ENCODE results near the gene IFITM10.

Gene IFITM10

GRCh38 chr11:1777737-1778136 lies 27.3 kb upstream of the IFITM10 start:
- Histone ChIP-seq H3K9me3 (ENCODE audit: control insufficient read depth in 1 of 2, low read length in 2 of 2) (no peaks in the 10 kb centered on the region), H3K27me3 (ENCODE audit: control insufficient read depth in 1 of 2, insufficient read depth in 2 of 2, low read length in 2 of 2) (peaks cover 0 to 4% of the 10 kb centered on the region in 2 donors), H3K27ac (ENCODE audit: low read depth, low read length) (no peak overlapping the region), H3K36me3 (ENCODE audit: control insufficient read depth in 1 of 2, insufficient read depth in 2 of 2, low read length in 2 of 2) (no peaks in the 10 kb centered on the region), H3K9ac (ENCODE audit: low read depth in 1 of 2, low read length in 2 of 2) (no peak overlapping the region), H3K4me3 (ENCODE audit: low read depth in 1 of 2, low read length in 2 of 2) (no peak overlapping the region), H3K4me1 (ENCODE audit: control insufficient read depth in 1 of 2, insufficient read depth in 2 of 2, low read length in 2 of 2) (peaks cover 10 to 11% of the 10 kb centered on the region in 2 donors)

GRCh38 chr11:1776944-1777715 lies 26.7 kb upstream of the IFITM10 start:
- no peak overlapping the region for H3K27ac ChIP-seq (ENCODE audit: low read depth, low read length)
- H3K4me1 ChIP-seq (ENCODE audit: control insufficient read depth in 1 of 2, insufficient read depth in 2 of 2, low read length in 2 of 2), result peaks cover 12 to 16% of the 10 kb centered on the region in 2 donors
- H3K9ac ChIP-seq (ENCODE audit: low read depth in 1 of 2, low read length in 2 of 2), result no peak overlapping the region
- no peak overlapping the region for H3K4me3 ChIP-seq (ENCODE audit: low read depth in 1 of 2, low read length in 2 of 2)
- peaks cover 0 to 4% of the 10 kb centered on the region in 2 donors for H3K27me3 ChIP-seq (ENCODE audit: control insufficient read depth in 1 of 2, insufficient read depth in 2 of 2, low read length in 2 of 2)
- no peaks in the 10 kb centered on the region for H3K36me3 ChIP-seq (ENCODE audit: control insufficient read depth in 1 of 2, insufficient read depth in 2 of 2, low read length in 2 of 2)
- no peaks in the 10 kb centered on the region for H3K9me3 ChIP-seq (ENCODE audit: control insufficient read depth in 1 of 2, low read length in 2 of 2)

- Histone ChIP-seq H3K4me1 (ENCODE audit: control insufficient read depth in 1 of 2, insufficient read depth in 2 of 2, low read length in 2 of 2) (peaks cover 15% of the 10 kb centered on the region in 2 donors), H3K27me3 (ENCODE audit: control insufficient read depth in 1 of 2, insufficient read depth in 2 of 2, low read length in 2 of 2) (peaks cover 0 to 4% of the 10 kb centered on the region in 2 donors), H3K36me3 (ENCODE audit: control insufficient read depth in 1 of 2, insufficient read depth in 2 of 2, low read length in 2 of 2) (no peaks in the 10 kb centered on the region), H3K9me3 (ENCODE audit: control insufficient read depth in 1 of 2, low read length in 2 of 2) (no peaks in the 10 kb centered on the region), H3K27ac (ENCODE audit: low read depth, low read length) (no peak overlapping the region), H3K9ac (ENCODE audit: low read depth in 1 of 2, low read length in 2 of 2) (no peak overlapping the region), H3K4me3 (ENCODE audit: low read depth in 1 of 2, low read length in 2 of 2) (no peak overlapping the region)
Measured at GRCh38 chr11:1776331-1776851, 26.0 kb upstream of the IFITM10 start.

- H3K9ac ChIP-seq (ENCODE audit: low read depth in 1 of 2, low read length in 2 of 2), result no peak overlapping the region
- H3K9me3 ChIP-seq (ENCODE audit: control insufficient read depth in 1 of 2, low read length in 2 of 2), result no peaks in the 10 kb centered on the region
- peaks cover 17% of the 10 kb centered on the region in 2 donors for H3K4me1 ChIP-seq (ENCODE audit: control insufficient read depth in 1 of 2, insufficient read depth in 2 of 2, low read length in 2 of 2)
- H3K36me3 ChIP-seq (ENCODE audit: control insufficient read depth in 1 of 2, insufficient read depth in 2 of 2, low read length in 2 of 2), result no peaks in the 10 kb centered on the region
- H3K27ac ChIP-seq (ENCODE audit: low read depth, low read length), result no peak overlapping the region
- H3K27me3 ChIP-seq (ENCODE audit: control insufficient read depth in 1 of 2, insufficient read depth in 2 of 2, low read length in 2 of 2), result peaks cover 0 to 3% of the 10 kb centered on the region in 2 donors
- no peak overlapping the region for H3K4me3 ChIP-seq (ENCODE audit: low read depth in 1 of 2, low read length in 2 of 2)
Measured at GRCh38 chr11:1774886-1775285, 24.5 kb upstream of the IFITM10 start.

GRCh38 chr11:1773994-1774550 lies 23.7 kb upstream of the IFITM10 start:
- H3K9ac ChIP-seq (ENCODE audit: low read depth in 1 of 2, low read length in 2 of 2), result no peak overlapping the region
- no peaks in the 10 kb centered on the region for H3K36me3 ChIP-seq (ENCODE audit: control insufficient read depth in 1 of 2, insufficient read depth in 2 of 2, low read length in 2 of 2)
- H3K27me3 ChIP-seq (ENCODE audit: control insufficient read depth in 1 of 2, insufficient read depth in 2 of 2, low read length in 2 of 2), result peaks cover 0 to 3% of the 10 kb centered on the region in 2 donors
- H3K4me1 ChIP-seq (ENCODE audit: control insufficient read depth in 1 of 2, insufficient read depth in 2 of 2, low read length in 2 of 2), result peaks cover 19 to 21% of the 10 kb centered on the region in 2 donors
- no peak overlapping the region for H3K27ac ChIP-seq (ENCODE audit: low read depth, low read length)
- H3K4me3 ChIP-seq (ENCODE audit: low read depth in 1 of 2, low read length in 2 of 2), result no peak overlapping the region
- H3K9me3 ChIP-seq (ENCODE audit: control insufficient read depth in 1 of 2, low read length in 2 of 2), result no peaks in the 10 kb centered on the region

GRCh38 chr11:1773131-1773993 lies 23.0 kb upstream of the IFITM10 start:
- no peak overlapping the region for H3K4me3 ChIP-seq (ENCODE audit: low read depth in 1 of 2, low read length in 2 of 2)
- H3K4me1 ChIP-seq (ENCODE audit: control insufficient read depth in 1 of 2, insufficient read depth in 2 of 2, low read length in 2 of 2), result peaks cover 23 to 25% of the 10 kb centered on the region in 2 donors

GRCh38 chr11:1772270-1773130 lies 22.1 kb upstream of the IFITM10 start:
- H3K27me3 ChIP-seq (ENCODE audit: control insufficient read depth in 1 of 2, insufficient read depth in 2 of 2, low read length in 2 of 2), result peaks cover 0 to 3% of the 10 kb centered on the region in 2 donors
- no peak overlapping the region for H3K9ac ChIP-seq (ENCODE audit: low read depth in 1 of 2, low read length in 2 of 2)
- H3K4me3 ChIP-seq (ENCODE audit: low read depth in 1 of 2, low read length in 2 of 2), result peak overlapping the region; percentile 19 to 53
- H3K4me1 ChIP-seq (ENCODE audit: control insufficient read depth in 1 of 2, insufficient read depth in 2 of 2, low read length in 2 of 2), result peaks cover 23 to 25% of the 10 kb centered on the region in 2 donors
- no peaks in the 10 kb centered on the region for H3K36me3 ChIP-seq (ENCODE audit: control insufficient read depth in 1 of 2, insufficient read depth in 2 of 2, low read length in 2 of 2)
- H3K9me3 ChIP-seq (ENCODE audit: control insufficient read depth in 1 of 2, low read length in 2 of 2), result no peaks in the 10 kb centered on the region
- no peak overlapping the region for H3K27ac ChIP-seq (ENCODE audit: low read depth, low read length)

More at GRCh38 chr11:1773131-1773993, 23.0 kb upstream of the IFITM10 start:
- Histone ChIP-seq H3K27ac (ENCODE audit: low read depth, low read length) (no peak overlapping the region), H3K9me3 (ENCODE audit: control insufficient read depth in 1 of 2, low read length in 2 of 2) (no peaks in the 10 kb centered on the region), H3K36me3 (ENCODE audit: control insufficient read depth in 1 of 2, insufficient read depth in 2 of 2, low read length in 2 of 2) (no peaks in the 10 kb centered on the region), H3K9ac (ENCODE audit: low read depth in 1 of 2, low read length in 2 of 2) (no peak overlapping the region), H3K27me3 (ENCODE audit: control insufficient read depth in 1 of 2, insufficient read depth in 2 of 2, low read length in 2 of 2) (peaks cover 0 to 3% of the 10 kb centered on the region in 2 donors)

GRCh38 chr11:1771700-1772099 lies 21.3 kb upstream of the IFITM10 start:
- peaks cover 23 to 25% of the 10 kb centered on the region in 2 donors for H3K4me1 ChIP-seq (ENCODE audit: control insufficient read depth in 1 of 2, insufficient read depth in 2 of 2, low read length in 2 of 2)
- H3K36me3 ChIP-seq (ENCODE audit: control insufficient read depth in 1 of 2, insufficient read depth in 2 of 2, low read length in 2 of 2), result no peaks in the 10 kb centered on the region
- H3K9ac ChIP-seq (ENCODE audit: low read depth in 1 of 2, low read length in 2 of 2), result no peak overlapping the region
- no peak overlapping the region for H3K4me3 ChIP-seq (ENCODE audit: low read depth in 1 of 2, low read length in 2 of 2)
- no peak overlapping the region for H3K27ac ChIP-seq (ENCODE audit: low read depth, low read length)
- H3K9me3 ChIP-seq (ENCODE audit: control insufficient read depth in 1 of 2, low read length in 2 of 2), result no peaks in the 10 kb centered on the region
- H3K27me3 ChIP-seq (ENCODE audit: control insufficient read depth in 1 of 2, insufficient read depth in 2 of 2, low read length in 2 of 2), result peaks cover 0 to 3% of the 10 kb centered on the region in 2 donors

- peaks cover 23 to 25% of the 10 kb centered on the region in 2 donors for H3K4me1 ChIP-seq (ENCODE audit: control insufficient read depth in 1 of 2, insufficient read depth in 2 of 2, low read length in 2 of 2)
- no peak overlapping the region for H3K27ac ChIP-seq (ENCODE audit: low read depth, low read length)
- no peaks in the 10 kb centered on the region for H3K36me3 ChIP-seq (ENCODE audit: control insufficient read depth in 1 of 2, insufficient read depth in 2 of 2, low read length in 2 of 2)
- H3K9ac ChIP-seq (ENCODE audit: low read depth in 1 of 2, low read length in 2 of 2), result no peak overlapping the region
- peaks cover 0 to 3% of the 10 kb centered on the region in 2 donors for H3K27me3 ChIP-seq (ENCODE audit: control insufficient read depth in 1 of 2, insufficient read depth in 2 of 2, low read length in 2 of 2)
- no peak overlapping the region for H3K4me3 ChIP-seq (ENCODE audit: low read depth in 1 of 2, low read length in 2 of 2)
- H3K9me3 ChIP-seq (ENCODE audit: control insufficient read depth in 1 of 2, low read length in 2 of 2), result no peaks in the 10 kb centered on the region
Measured at GRCh38 chr11:1771273-1771672, 20.9 kb upstream of the IFITM10 start.

Data from duodenal mucosa (tissue), 2 donors.